HG02623 (cell line): Measurements from ENCODE around the gene SMC1B.

Experiments used
- ATAC-seq: cut with Tn5 transposase; IDR thresholded peaks from one replicate; pipeline ENCODE4 v1.9.1; 2021; ENCODE audit warnings: moderate library complexity; ENCODE audit not compliant: unreplicated experiment

SMC1B gene

GRCh38 chr22:45322873-45323525, 90.4 kb downstream of the SMC1B start:
- ATAC-seq: no peak

GRCh38 chr22:45321827-45322226, 91.6 kb downstream of the SMC1B start:
- no peak for ATAC-seq

- no peak for ATAC-seq
Observed at GRCh38 chr22:45320357-45320976, 92.9 kb downstream of the SMC1B start.

DNA sequence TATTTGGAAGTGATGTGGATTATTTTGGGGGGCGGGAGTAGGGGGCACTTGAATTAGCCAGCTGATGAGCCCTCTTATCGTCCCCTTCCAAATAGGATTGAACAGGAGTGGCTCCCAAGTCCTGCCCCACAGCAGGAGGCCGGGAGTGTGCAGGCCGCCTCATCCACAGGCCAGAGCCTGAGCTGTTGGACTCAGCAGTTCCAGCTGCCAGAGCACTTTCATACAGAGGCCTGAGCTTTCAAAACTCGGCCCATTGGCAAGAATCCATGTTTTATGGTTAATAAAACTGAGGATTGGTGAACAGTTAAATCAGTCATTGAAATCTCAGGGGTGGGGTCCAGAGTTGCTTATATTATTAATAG, 94.1 kb downstream of the SMC1B start:
- ATAC-seq: no peak

DNA sequence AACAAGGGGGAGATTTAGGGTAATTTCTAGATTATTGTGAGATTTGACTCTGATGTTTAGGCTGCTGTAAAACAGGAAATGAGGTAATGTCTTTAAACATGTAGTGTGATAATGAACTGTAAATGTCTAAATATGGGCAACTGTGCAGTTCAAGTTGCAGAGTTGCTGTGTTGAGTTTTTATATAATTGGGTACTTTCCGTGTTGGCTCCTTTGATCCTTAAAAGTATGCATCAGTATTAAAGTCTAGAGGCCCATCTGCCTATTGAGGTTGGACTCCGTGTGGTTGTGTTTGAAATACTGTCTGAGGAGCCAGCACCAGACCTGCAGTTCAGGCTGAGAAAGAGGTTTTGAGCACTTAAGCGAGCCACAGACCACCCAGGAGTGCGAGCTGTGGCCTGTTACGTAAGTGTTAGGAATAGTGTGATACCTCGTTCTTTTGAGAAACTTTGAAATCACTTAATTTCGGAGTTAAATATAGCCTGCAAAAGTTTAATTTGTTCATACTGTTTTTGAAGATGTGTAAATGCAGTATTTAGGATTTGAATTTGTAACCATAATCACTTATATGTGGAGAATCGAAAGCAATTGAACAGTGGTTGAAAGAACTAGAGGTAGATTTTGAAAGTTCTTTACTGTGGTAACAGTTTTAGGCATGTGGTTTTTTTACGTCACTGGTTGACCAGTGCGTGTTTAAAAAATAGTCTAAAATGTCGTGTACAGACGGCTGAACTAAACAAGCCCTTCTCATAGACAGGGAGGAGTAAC, 94.7 kb downstream of the SMC1B start:
- no peak for ATAC-seq

DNA sequence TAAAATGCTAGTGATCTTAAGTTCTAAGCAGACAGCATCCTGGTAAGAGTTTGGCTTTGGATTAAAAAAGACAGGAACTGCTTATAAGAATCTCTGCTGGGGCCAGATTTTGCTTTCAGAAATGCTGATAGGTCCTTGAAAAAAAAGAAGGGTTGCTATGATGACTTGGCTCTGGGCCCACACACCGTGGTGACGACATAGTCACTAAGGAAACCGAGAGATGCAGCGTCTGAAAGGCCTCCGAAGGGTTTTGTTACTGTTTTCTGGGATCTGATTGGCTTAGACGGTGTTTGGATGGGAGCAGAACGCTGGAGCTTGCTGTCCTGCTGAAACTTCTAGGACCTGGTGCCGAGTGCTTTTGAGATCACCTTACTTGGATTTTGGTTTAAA, 95.2 kb downstream of the SMC1B start:
- no peak for ATAC-seq

GRCh38 chr22:45317551-45318167, 95.7 kb downstream of the SMC1B start:
- ATAC-seq: no peak

DNA sequence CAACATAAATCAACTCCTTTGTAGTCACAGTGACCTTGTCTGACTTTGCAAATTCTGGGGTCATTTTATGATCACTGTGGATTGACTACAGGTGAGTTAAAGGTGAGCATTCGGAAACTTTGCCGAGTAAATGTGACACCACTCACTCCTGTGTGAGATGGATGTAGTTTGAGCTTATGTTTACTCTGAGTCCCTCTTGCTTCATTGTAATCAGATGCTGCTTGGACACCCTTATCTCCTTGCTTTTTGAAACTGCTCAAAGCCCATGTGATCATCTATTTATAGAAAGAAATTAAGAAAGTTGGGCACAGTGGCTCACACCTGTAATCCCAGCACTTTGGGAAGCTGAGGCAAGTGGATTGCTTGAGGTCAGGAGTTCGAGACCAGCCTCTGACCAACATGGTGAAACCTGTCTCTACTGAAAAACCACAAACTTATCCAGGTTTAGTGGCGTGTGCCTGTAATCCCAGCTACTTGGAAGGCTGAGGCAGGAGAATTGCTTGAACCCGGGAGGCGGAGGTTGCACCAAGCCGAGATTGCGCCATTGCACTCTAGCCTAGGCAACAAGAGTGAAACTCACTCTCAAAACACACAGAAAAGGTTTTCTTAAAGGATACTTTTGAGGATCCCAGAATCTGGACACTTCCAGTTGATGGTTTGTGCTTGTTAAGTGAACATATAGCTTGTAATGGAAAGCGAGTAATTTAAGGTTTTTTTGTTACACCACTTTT, 96.4 kb downstream of the SMC1B start:
- no peak for ATAC-seq

- ATAC-seq: no peak
Observed at GRCh38 chr22:45314786-45315185, 98.6 kb downstream of the SMC1B start.

GRCh38 chr22:45314054-45314721, 99.2 kb downstream of the SMC1B start:
- no peak for ATAC-seq

GRCh38 chr22:45312856-45313255, 100.5 kb downstream of the SMC1B start:
- ATAC-seq: no peak

DNA sequence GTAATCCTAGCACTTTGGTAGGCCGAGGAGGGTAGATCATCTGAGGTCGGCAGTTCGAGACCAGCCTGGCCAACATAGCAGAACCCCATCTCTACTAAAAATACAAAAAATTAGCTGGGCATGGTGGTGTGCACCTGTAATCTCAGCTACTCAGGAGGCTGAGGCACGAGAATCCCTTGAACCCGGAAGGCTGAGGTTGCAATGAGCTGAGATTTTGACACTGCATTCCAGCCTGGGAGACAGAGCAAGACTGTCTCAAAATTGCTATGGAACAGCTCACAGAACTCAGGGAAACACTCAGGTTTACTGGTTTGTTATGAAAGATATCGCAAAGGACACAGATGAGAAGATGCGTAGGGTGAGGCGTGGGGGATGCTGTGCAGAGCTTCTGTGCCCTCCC, 101.0 kb downstream of the SMC1B start:
- ATAC-seq: no peak

GRCh38 chr22:45310977-45311531, 102.3 kb downstream of the SMC1B start:
- ATAC-seq: no peak

- no peak for ATAC-seq
Observed at GRCh38 chr22:45310331-45310976, 102.9 kb downstream of the SMC1B start.

- ATAC-seq: peak; percentile 67
Observed at GRCh38 chr22:45309422-45310227, 103.8 kb downstream of the SMC1B start, which contains the start of gene FAM118A. Gene FAM118A, plus strand, starts transcription at chr22:45309934. Its CDS starts 12,446 bp downstream, at chr22:45322380.

- ATAC-seq: no peak
Observed at GRCh38 chr22:45308957-45309421, 104.4 kb downstream of the SMC1B start.

DNA sequence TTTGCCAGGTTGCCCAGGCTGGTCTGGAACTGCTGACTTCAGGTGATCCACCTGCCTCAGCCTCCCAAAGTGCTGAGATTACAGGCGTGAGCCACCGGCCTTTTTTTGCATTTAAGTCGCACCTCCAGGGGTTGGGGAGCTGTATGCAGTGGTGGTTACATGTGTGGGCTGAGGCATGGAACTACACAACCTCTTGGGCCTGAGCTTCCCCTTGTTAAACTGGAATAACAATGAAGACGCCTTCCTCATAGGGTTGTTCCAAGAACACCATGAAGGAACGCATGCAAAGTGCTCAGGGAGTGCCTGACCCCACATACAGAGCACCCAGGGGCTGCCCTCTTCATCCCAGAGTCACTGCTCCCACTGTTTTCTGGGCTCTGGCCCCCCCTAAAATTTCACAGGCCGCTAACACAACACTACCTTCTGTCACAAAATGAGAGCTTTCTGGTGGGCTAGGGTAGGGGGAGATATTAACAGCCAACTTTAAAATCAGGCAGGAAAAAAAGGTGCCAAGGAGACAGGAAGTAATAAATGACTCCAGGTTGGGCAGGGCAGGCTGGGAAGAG, 104.9 kb downstream of the SMC1B start:
- ATAC-seq: no peak

DNA sequence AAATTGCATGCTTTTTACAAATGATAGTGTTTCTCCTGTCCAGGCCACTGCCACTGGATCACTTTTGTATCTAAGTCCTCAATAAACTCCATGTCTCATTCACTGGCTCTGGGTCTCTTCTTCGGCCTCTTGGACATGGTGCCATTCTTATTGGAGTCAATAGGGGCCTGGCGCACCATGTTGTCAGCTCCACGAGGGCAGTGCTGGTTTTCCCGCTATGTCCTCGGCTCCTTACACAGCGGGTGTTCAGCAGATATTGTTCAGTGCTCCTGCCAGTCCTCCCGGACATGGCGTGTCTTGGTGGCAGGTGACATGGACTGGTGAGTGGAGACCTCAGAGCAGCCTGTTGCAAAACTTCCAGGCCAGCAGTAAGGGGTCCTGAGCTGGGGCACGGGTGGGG, 107.3 kb downstream of the SMC1B start:
- no peak for ATAC-seq
